ENCODE measurements around the gene FHOD1.

GRCh38 chr16:67241008-67241900 is 6.0 kb downstream of the FHOD1 start:
- TF ChIP-seq CTCF (conservative IDR thresholded peaks at IDR 0.05 in 1 of 2, IDR thresholded peaks at IDR 0.05 in 1 of 2; ENCODE audit: low read depth in 1 of 2, low read length in 2 of 2) (no peak), EZH2 (IDR thresholded peaks at IDR 0.05; ENCODE audit: low read length, missing control alignments) (no peak)
